Measurements from ENCODE around the gene PIANP. TPM values are rescaled to one million over a fixed set of nuclear protein-coding genes. Genes with fewer than 3 reads are reported as not detected.

Gene PIANP, protein sequence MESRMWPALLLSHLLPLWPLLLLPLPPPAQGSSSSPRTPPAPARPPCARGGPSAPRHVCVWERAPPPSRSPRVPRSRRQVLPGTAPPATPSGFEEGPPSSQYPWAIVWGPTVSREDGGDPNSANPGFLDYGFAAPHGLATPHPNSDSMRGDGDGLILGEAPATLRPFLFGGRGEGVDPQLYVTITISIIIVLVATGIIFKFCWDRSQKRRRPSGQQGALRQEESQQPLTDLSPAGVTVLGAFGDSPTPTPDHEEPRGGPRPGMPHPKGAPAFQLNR
- 0.68 to 1.2 TPM (median 0.92 TPM) in 5 replicates for total RNA-seq (2022; extraction: Qiagen RNA extraction)

DNA sequence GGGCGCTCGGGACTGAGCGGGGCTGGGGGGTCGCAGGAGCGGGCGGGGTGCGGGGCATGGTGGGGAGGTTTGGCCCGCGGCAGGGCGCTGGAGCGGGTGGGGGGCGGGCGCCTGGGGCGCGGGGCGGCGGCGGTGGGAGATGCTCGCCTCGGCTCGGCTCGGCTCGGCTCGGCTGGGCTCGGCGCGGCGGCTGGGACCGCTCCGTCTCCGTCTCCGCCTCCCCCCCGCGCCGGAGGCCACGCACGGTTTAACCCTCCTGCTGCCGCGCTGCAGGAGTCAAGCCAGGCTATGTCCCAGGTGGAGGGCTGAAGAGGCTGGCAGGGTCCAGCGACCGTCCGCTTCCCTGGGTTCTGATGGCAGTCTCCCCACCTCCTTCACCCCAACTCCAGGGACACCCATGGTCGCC lies at the start of gene PIANP:
TSS of gene PIANP (minus strand) at position 170 of the 406 bp plus-strand sequence. CDS start 2,754 bp downstream, outside the sequence.

DNA sequence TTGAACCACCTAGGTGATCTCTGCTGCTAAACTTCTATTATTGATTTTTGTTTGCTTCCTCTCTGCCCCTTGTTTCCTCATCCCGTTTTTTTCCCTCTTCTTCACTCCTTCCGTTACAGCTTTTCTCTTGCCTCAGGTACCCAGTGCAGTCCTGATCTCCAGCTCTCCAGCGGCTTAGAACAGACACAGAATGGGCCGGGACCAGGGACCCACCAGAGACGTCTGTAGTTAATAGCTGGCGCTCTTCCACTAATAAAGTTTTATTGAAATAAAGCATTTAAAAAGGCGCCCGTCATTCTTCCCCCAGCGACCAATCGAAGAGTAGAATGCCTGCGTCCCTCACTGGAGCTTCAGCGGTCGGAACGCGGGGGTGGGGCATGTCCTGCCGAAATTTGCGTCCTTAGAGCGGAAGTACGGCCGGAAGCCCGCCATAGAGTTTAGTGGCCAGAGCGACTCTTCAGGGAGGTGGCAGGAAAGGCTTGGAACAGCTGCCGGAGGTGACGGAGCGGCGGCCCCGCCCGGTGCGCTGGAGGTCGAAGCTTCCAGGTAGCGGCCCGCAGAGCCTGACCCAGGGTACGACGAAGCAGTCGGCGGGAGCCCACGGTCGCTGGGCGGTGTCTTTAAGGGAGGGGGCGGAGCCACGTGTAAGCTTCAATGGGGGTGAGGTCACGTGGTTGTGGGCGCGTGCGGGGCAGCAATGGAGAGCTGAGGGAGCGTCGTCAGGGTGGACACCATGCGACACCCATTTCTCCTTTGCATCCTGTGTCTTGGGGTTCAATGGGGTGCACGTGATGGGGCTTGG lies 23.2 kb upstream of the PIANP start, which contains the start of gene COPS7A:
TSS of gene COPS7A (plus strand) at position 440 of the 802 bp plus-strand sequence. CDS start 611 bp downstream, outside the sequence.

DNA sequence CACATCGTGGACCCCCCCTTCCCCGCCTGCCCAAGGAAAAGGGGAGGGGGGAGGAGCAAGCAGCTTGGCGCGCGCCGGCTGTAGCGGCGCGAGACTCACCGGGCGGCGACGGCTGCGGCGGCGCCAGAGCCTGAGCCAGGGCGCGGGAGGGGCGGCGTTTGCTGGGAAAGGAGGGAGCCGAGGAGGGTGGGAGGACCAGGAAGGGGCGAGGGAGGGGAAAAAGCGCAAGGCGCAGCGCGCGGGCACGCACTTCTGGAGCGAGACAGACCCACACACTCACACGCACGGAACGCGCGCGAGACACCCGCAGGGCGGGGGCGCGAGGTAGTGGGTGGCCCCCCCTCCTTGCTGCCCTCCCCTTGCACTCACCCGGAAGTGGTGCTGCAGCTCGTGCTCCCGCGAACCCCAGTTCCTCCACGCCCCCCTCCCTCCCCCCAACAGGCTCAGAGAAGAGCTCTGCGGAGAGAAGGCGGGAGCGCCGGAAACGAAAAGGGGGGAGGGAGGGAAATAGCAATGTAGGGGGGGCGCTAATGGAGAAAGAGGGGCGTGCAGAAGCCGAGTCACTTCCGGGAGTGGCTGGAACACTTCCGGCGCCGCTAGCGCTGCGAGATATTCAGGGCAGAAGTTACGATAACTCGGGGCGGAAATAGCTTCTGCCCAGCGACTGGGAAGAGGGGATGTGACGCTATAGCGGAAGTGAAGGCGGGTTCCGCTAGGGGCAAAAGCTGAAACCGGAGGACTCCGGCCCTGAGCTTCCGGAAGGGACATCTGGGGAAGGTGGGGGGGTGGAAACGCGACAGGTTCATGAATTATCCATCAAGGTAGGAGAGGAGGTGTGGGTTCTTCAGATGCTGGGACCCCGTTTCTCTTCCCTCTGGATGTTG lies 11.4 kb downstream of the PIANP start, which contains the start of gene ZNF384:
TSS of gene ZNF384 (minus strand) at position 377 of the 884 bp plus-strand sequence. CDS start 9,855 bp downstream, outside the sequence.

DNA sequence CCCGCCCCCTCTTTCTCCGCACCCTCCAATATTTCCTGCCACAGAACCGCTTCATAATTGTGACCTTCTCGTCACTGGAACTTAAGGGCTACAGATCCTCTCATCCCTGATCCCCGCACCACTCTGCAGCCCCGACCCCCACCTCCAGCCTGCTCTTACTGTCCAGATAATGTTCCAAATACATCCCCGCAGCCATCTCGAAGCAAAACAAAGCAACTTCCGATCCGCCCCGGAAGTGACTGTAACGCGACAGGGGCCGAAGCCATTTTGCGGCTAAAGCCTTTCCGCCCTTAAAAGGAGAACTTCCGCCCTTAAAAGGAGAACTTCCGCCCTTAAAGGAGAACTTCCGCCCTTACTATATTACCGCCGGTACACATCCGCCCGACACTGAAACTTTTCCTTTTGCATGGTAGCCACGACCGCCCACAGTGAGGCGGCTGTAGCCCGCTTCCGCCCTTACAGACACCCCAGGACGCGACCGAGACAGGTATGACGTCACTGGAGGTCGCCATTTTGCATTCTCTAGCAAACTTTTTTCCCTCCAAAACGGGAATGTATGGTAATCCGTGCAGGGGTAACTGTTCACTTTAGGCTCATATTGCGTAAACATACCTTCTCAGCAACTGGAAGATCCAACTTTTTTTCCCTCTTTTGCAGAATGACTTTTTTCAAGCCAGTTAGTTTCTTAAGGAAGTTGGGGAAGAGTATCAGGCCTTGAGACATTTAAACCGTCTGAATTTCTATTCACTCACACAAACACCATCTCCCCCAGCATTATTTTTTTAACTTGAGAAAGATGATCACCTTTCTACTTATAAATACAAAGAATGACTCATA lies 37.5 kb downstream of the PIANP start, which contains the start of gene ING4:
TSS of gene ING4 (minus strand) at position 214 of the 837 bp plus-strand sequence. CDS start at position 196, 18 bp downstream.

DNA sequence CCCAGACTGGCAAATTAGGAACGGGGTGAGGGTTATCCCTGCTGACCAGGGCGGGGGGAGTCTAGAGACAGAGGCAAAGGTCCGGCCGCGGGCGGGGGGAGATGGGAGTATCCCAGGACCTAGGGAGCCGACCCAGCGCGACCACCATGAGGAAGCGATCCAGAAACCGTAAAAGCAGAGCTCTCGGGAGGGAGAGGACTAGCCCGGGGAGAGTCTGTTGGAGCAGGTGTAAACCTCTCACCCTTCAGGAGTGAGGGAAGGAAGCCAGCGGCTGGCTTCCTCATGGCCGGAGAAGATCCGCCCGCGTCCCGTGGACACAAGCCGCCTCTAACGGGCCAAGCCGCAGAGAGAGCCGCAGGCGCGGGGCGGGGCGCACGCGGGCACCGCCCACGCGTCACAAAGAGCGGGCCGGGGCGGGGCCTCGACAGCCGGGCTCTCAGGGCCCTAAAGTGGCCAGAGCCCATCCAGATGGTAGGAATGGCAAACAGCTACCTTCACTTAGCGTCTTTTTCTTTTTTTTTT lies 53.5 kb downstream of the PIANP start, which contains the start of gene ACRBP:
TSS of gene ACRBP (minus strand) at position 350 of the 522 bp plus-strand sequence. CDS start at position 284, 66 bp downstream.

Other genes starting within 250 kb of the PIANP start
- gene TAPBPL, start 248.8 kb downstream of the PIANP start, total RNA-seq (2022; extraction: Qiagen RNA extraction): 3.3 to 4.6 TPM (median 3.7 TPM) in 5 replicates
- 9.7 to 13.8 TPM (median 11.4 TPM) in 5 replicates for gene VAMP1, start 230.1 kb downstream of the PIANP start, total RNA-seq (2022; extraction: Qiagen RNA extraction)
- 286 to 313 TPM (median 305 TPM) in 5 replicates for gene MRPL51, start 207.6 kb downstream of the PIANP start, total RNA-seq (2022; extraction: Qiagen RNA extraction)
- gene NCAPD2, start 206.7 kb downstream of the PIANP start, total RNA-seq (2022; extraction: Qiagen RNA extraction): 56.1 to 74.5 TPM (median 68.1 TPM) in 5 replicates
- gene GAPDH, start 166.3 kb downstream of the PIANP start, total RNA-seq (2022; extraction: Qiagen RNA extraction): 6,866 to 9,447 TPM (median 8,977 TPM) in 5 replicates
- 1.9 to 3.0 TPM (median 2.6 TPM) in 5 replicates for gene IFFO1, start 144.8 kb downstream of the PIANP start, total RNA-seq (2022; extraction: Qiagen RNA extraction)
- 98.9 to 109 TPM (median 105 TPM) in 5 replicates for gene NOP2, start 132.5 kb downstream of the PIANP start, total RNA-seq (2022; extraction: Qiagen RNA extraction)
- 62.1 to 82.8 TPM (median 64.0 TPM) in 5 replicates for gene CHD4, start 93.4 kb downstream of the PIANP start, total RNA-seq (2022; extraction: Qiagen RNA extraction)
- gene LPAR5, start 64.9 kb downstream of the PIANP start, total RNA-seq (2022; extraction: Qiagen RNA extraction): 0.45 to 0.81 TPM (median 0.70 TPM) in 5 replicates
- 0.11 to 0.34 TPM (median 0.16 TPM) in 5 replicates for gene ACRBP, start 53.4 kb downstream of the PIANP start, total RNA-seq (2022; extraction: Qiagen RNA extraction)
- gene ING4, start 37.7 kb downstream of the PIANP start, total RNA-seq (2022; extraction: Qiagen RNA extraction): 13.6 to 21.5 TPM (median 16.8 TPM) in 5 replicates
- 53.9 to 63.5 TPM (median 60.1 TPM) in 5 replicates for gene ZNF384, start 11.4 kb downstream of the PIANP start, total RNA-seq (2022; extraction: Qiagen RNA extraction)
- 44.2 to 60.2 TPM (median 57.6 TPM) in 5 replicates for gene COPS7A, start 23.2 kb upstream of the PIANP start, total RNA-seq (2022; extraction: Qiagen RNA extraction)
- gene MLF2, start 52.3 kb upstream of the PIANP start, total RNA-seq (2022; extraction: Qiagen RNA extraction): 259 to 324 TPM (median 305 TPM) in 5 replicates
- gene PTMS, start 65.5 kb upstream of the PIANP start, total RNA-seq (2022; extraction: Qiagen RNA extraction): 629 to 1,030 TPM (median 870 TPM) in 5 replicates
- gene LAG3, start 71.7 kb upstream of the PIANP start, total RNA-seq (2022; extraction: Qiagen RNA extraction): 0.65 to 2.0 TPM (median 1.3 TPM) in 5 replicates
- 0.03 TPM in 1 of 5 replicates, not detected in the others for gene CD4, start 88.7 kb upstream of the PIANP start, total RNA-seq (2022; extraction: Qiagen RNA extraction)
- gene GPR162, start 121.0 kb upstream of the PIANP start, total RNA-seq (2022; extraction: Qiagen RNA extraction): 0.27 to 0.57 TPM (median 0.42 TPM) in 5 replicates
- gene P3H3, start 127.6 kb upstream of the PIANP start, total RNA-seq (2022; extraction: Qiagen RNA extraction): 21.7 to 32.2 TPM (median 30.7 TPM) in 5 replicates
- gene GNB3, start 140.1 kb upstream of the PIANP start, total RNA-seq (2022; extraction: Qiagen RNA extraction): 0.72 to 3.3 TPM (median 2.2 TPM) in 5 replicates
- 80.3 to 93.7 TPM (median 82.1 TPM) in 5 replicates for gene CDCA3, start 150.5 kb upstream of the PIANP start, total RNA-seq (2022; extraction: Qiagen RNA extraction)
- 77.6 to 88.5 TPM (median 80.3 TPM) in 5 replicates for gene USP5, start 151.3 kb upstream of the PIANP start, total RNA-seq (2022; extraction: Qiagen RNA extraction)
- gene TPI1, start 166.7 kb upstream of the PIANP start, total RNA-seq (2022; extraction: Qiagen RNA extraction): 1,409 to 1,690 TPM (median 1,628 TPM) in 5 replicates
- gene SPSB2, start 172.5 kb upstream of the PIANP start, total RNA-seq (2022; extraction: Qiagen RNA extraction): 17.4 to 28.9 TPM (median 28.5 TPM) in 5 replicates
- gene LRRC23, start 204.0 kb upstream of the PIANP start, total RNA-seq (2022; extraction: Qiagen RNA extraction): 16.5 to 20.4 TPM (median 16.8 TPM) in 5 replicates
- gene ENO2, start 213.8 kb upstream of the PIANP start, total RNA-seq (2022; extraction: Qiagen RNA extraction): 41.3 to 46.2 TPM (median 44.7 TPM) in 5 replicates
- gene ATN1, start 227.1 kb upstream of the PIANP start, total RNA-seq (2022; extraction: Qiagen RNA extraction): 51.6 to 79.2 TPM (median 76.7 TPM) in 5 replicates
- gene RNU7-1, start 243.0 kb upstream of the PIANP start, total RNA-seq (2022; extraction: Qiagen RNA extraction): not detected in 5 replicates
- 264 to 326 TPM (median 313 TPM) in 5 replicates for gene C12orf57, start 243.2 kb upstream of the PIANP start, total RNA-seq (2022; extraction: Qiagen RNA extraction)

Data from A549 treated with CORT108297 at 1 μM for 4 hours (cell line).